ENCODE data around the gene COL5A1.

The COL5A1 gene

GRCh38 chr9:134722120-134722701 lies 80.6 kb downstream of the COL5A1 start:
- TF ChIP-seq CTCF (IDR thresholded peaks at IDR 0.05; ENCODE audit: unreplicated experiment in 3 of 3) = no peak
- Mint-ChIP-seq H3K9me3 (no peaks in the 10 kb centered on the region), H3K4me3 (no peak overlapping the region), H3K27ac (peak overlapping the region in 1 of 3 experiments; percentile 6), H3K36me3 (ENCODE audit: low read depth) (peaks cover 4% of the 10 kb centered on the region), H3K4me1 (peaks cover 15% of the 10 kb centered on the region), H3K27me3 (ENCODE audit: low read depth) (no peaks in the 10 kb centered on the region)

- Mint-ChIP-seq H3K36me3 (ENCODE audit: low read depth) (peaks cover 8% of the 10 kb centered on the region), H3K27ac (peak overlapping the region in 1 of 3 experiments; percentile 6), H3K4me3 (no peak overlapping the region), H3K27me3 (ENCODE audit: low read depth) (no peaks in the 10 kb centered on the region), H3K4me1 (peaks cover 9% of the 10 kb centered on the region), H3K9me3 (no peaks in the 10 kb centered on the region)
- TF ChIP-seq CTCF (IDR thresholded peaks at IDR 0.05; ENCODE audit: unreplicated experiment in 3 of 3) = no peak
Observed at GRCh38 chr9:134723037-134723436, 81.4 kb downstream of the COL5A1 start.

GRCh38 chr9:134723491-134724190 lies 82.0 kb downstream of the COL5A1 start:
- no peak for TF ChIP-seq CTCF (IDR thresholded peaks at IDR 0.05; ENCODE audit: unreplicated experiment in 3 of 3)
- Mint-ChIP-seq H3K9me3 (no peaks in the 10 kb centered on the region), H3K27ac (no peak overlapping the region), H3K36me3 (ENCODE audit: low read depth) (peaks cover 11% of the 10 kb centered on the region), H3K4me1 (peaks cover 6% of the 10 kb centered on the region), H3K27me3 (ENCODE audit: low read depth) (no peaks in the 10 kb centered on the region), H3K4me3 (no peak overlapping the region)

GRCh38 chr9:134724202-134724911 lies 82.8 kb downstream of the COL5A1 start:
- Mint-ChIP-seq H3K4me1 (peaks cover 6% of the 10 kb centered on the region), H3K4me3 (no peak overlapping the region), H3K36me3 (ENCODE audit: low read depth) (peaks cover 17% of the 10 kb centered on the region), H3K27ac (no peak overlapping the region), H3K27me3 (ENCODE audit: low read depth) (no peaks in the 10 kb centered on the region), H3K9me3 (no peaks in the 10 kb centered on the region)
- TF ChIP-seq CTCF (IDR thresholded peaks at IDR 0.05; ENCODE audit: unreplicated experiment in 3 of 3) = no peak

GRCh38 chr9:134724912-134725604 lies 83.5 kb downstream of the COL5A1 start:
- Mint-ChIP-seq H3K4me1 (peaks cover 6% of the 10 kb centered on the region), H3K4me3 (no peak overlapping the region), H3K27ac (no peak overlapping the region), H3K36me3 (ENCODE audit: low read depth) (peaks cover 17% of the 10 kb centered on the region), H3K27me3 (ENCODE audit: low read depth) (no peaks in the 10 kb centered on the region), H3K9me3 (no peaks in the 10 kb centered on the region)
- no peak for TF ChIP-seq CTCF (IDR thresholded peaks at IDR 0.05; ENCODE audit: unreplicated experiment in 3 of 3)

All from nephron (organoid).